Activated CD4-positive, alpha-beta memory T cell treated with anti-CD3 and anti-CD28 coated beads for 36 hours (primary cell): Measurements from ENCODE around the gene CABLES2. TPM values are rescaled to one million over a fixed set of nuclear protein-coding genes. Genes with fewer than 3 reads are reported as not detected.

ENCODE experiments used
- CTCF ChIA-PET: fragments of 350-600 bp; sonication (Branson Sonifier 250); formaldehyde crosslinking; loops from one replicate; lab custom pipeline; 2021; ENCODE audit warnings: antibody characterized with exemption, inconsistent platforms; lab: Charles Lee
- POLR2A ChIA-PET: fragments of 350-600 bp; sonication (Branson Sonifier 250); formaldehyde crosslinking; loops from one replicate; lab custom pipeline; 2021; ENCODE audit warnings: antibody characterized with exemption; lab: Charles Lee
- DNase-seq: peaks from one replicate; pipeline ENCODE4 v3.0.0-alpha.2; 2020
- H3K27ac Mint-ChIP-seq: one replicate; pipeline ENCODE4 v1.8.0; 2021; ENCODE audit warnings: mixed read lengths
- H3K27me3 Mint-ChIP-seq: one replicate; pipeline ENCODE4 v1.8.0; 2021; ENCODE audit warnings: mixed read lengths
- H3K36me3 Mint-ChIP-seq: one replicate; pipeline ENCODE4 v1.8.0; 2021; ENCODE audit warnings: mixed read lengths
- H3K4me1 Mint-ChIP-seq: one replicate; pipeline ENCODE4 v1.8.0; 2021; ENCODE audit warnings: low read depth, mixed read lengths
- H3K4me3 Mint-ChIP-seq: one replicate; pipeline ENCODE4 v1.8.0; 2021; ENCODE audit warnings: mild to moderate bottlenecking, mixed read lengths
- H3K9me3 Mint-ChIP-seq: one replicate; pipeline ENCODE4 v1.8.0; 2021; ENCODE audit warnings: mixed read lengths
- intact Hi-C: fragments of 100-400 bp; cut with micrococcal nuclease; formaldehyde crosslinking; loops from one replicate; pipeline ENCODE4 v1.15.1; 2023
- total RNA-seq, 2 experiments: library from RNA; stranded (reverse); gene quantifications; one replicate each; pipeline ENCODE4 v1.2.3, GENCODE V29; 2021

Gene CABLES2
- total RNA-seq, 2 experiments from 2014 or later: 7.8 to 8.2 TPM

GRCh38 chr20:62446888-62447869 lies 40.1 kb upstream of the CABLES2 start:
- Mint-ChIP-seq H3K36me3 (no peaks in the 10 kb centered on the region), H3K4me1 (no peaks in the 10 kb centered on the region), H3K27ac (no peak overlapping the region), H3K4me3 (no peak overlapping the region), H3K27me3 (peaks cover 3% of the 10 kb centered on the region), H3K9me3 (no peaks in the 10 kb centered on the region)
- intact Hi-C loops: no loop called here
- no peak for DNase-seq
- ChIA-PET POLR2A (no interaction called here), CTCF (interaction anchor here (0.6 kb wide), 1 partner anchor 424 kb away, joined by 4 read pairs; no protein-coding TSS in a partner anchor)

GRCh38 chr20:62446481-62446880 lies 39.4 kb upstream of the CABLES2 start:
- H3K36me3 Mint-ChIP-seq: no peaks in the 10 kb centered on the region
- no peak overlapping the region for H3K4me3 Mint-ChIP-seq
- no peak overlapping the region for H3K27ac Mint-ChIP-seq
- H3K9me3 Mint-ChIP-seq: no peaks in the 10 kb centered on the region
- ChIA-PET CTCF (no interaction called here), POLR2A (no interaction called here)
- intact Hi-C loops: no loop called here
- peaks cover 3% of the 10 kb centered on the region for H3K27me3 Mint-ChIP-seq
- H3K4me1 Mint-ChIP-seq: no peaks in the 10 kb centered on the region
- no peak for DNase-seq

GRCh38 chr20:62445553-62446340 lies 38.7 kb upstream of the CABLES2 start:
- POLR2A ChIA-PET: no interaction called here
- no peak overlapping the region for H3K4me3 Mint-ChIP-seq
- no peak overlapping the region for H3K27ac Mint-ChIP-seq
- intact Hi-C loops: no loop called here
- H3K36me3 Mint-ChIP-seq: no peaks in the 10 kb centered on the region
- H3K27me3 Mint-ChIP-seq: peaks cover 3% of the 10 kb centered on the region
- DNase-seq: no peak
- CTCF ChIA-PET: no interaction called here
- no peaks in the 10 kb centered on the region for H3K9me3 Mint-ChIP-seq
- no peaks in the 10 kb centered on the region for H3K4me1 Mint-ChIP-seq

- Mint-ChIP-seq H3K4me1 (no peaks in the 10 kb centered on the region), H3K4me3 (no peak overlapping the region), H3K36me3 (no peaks in the 10 kb centered on the region), H3K27ac (no peak overlapping the region), H3K27me3 (peaks cover 3% of the 10 kb centered on the region), H3K9me3 (no peaks in the 10 kb centered on the region)
- DNase-seq: no peak
- ChIA-PET POLR2A (no interaction called here), CTCF (no interaction called here)
- intact Hi-C loops: no loop called here
Observed at GRCh38 chr20:62444286-62444685, 37.2 kb upstream of the CABLES2 start.

GRCh38 chr20:62441987-62442539 lies 35.0 kb upstream of the CABLES2 start:
- intact Hi-C loops: no loop called here
- Mint-ChIP-seq H3K36me3 (no peaks in the 10 kb centered on the region), H3K27ac (no peak overlapping the region), H3K9me3 (no peaks in the 10 kb centered on the region), H3K4me3 (no peak overlapping the region), H3K27me3 (no peaks in the 10 kb centered on the region), H3K4me1 (no peaks in the 10 kb centered on the region)
- CTCF ChIA-PET: no interaction called here
- POLR2A ChIA-PET: no interaction called here
- no peak for DNase-seq

- no peak for DNase-seq
- Mint-ChIP-seq H3K27ac (no peak overlapping the region), H3K36me3 (no peaks in the 10 kb centered on the region), H3K4me3 (no peak overlapping the region), H3K27me3 (peaks cover 17% of the 10 kb centered on the region), H3K4me1 (no peaks in the 10 kb centered on the region), H3K9me3 (no peaks in the 10 kb centered on the region)
- ChIA-PET CTCF (no interaction called here), POLR2A (no interaction called here)
- intact Hi-C loops: no loop called here
Observed at GRCh38 chr20:62439218-62439617, 32.1 kb upstream of the CABLES2 start.

GRCh38 chr20:62437927-62438326 lies 30.8 kb upstream of the CABLES2 start:
- ChIA-PET CTCF (no interaction called here), POLR2A (no interaction called here)
- H3K27ac Mint-ChIP-seq: no peak overlapping the region
- H3K9me3 Mint-ChIP-seq: no peaks in the 10 kb centered on the region
- no peaks in the 10 kb centered on the region for H3K36me3 Mint-ChIP-seq
- DNase-seq: no peak
- H3K4me1 Mint-ChIP-seq: no peaks in the 10 kb centered on the region
- intact Hi-C loops: no loop called here
- no peak overlapping the region for H3K4me3 Mint-ChIP-seq
- H3K27me3 Mint-ChIP-seq: peaks cover 23% of the 10 kb centered on the region

GRCh38 chr20:62437496-62437895 lies 30.4 kb upstream of the CABLES2 start:
- intact Hi-C loops: no loop called here
- Mint-ChIP-seq H3K4me1 (no peaks in the 10 kb centered on the region), H3K4me3 (no peak overlapping the region), H3K27ac (no peak overlapping the region), H3K27me3 (peaks cover 23% of the 10 kb centered on the region), H3K36me3 (no peaks in the 10 kb centered on the region), H3K9me3 (no peaks in the 10 kb centered on the region)
- no peak for DNase-seq
- ChIA-PET CTCF (no interaction called here), POLR2A (no interaction called here)

- no peaks in the 10 kb centered on the region for H3K36me3 Mint-ChIP-seq
- no peaks in the 10 kb centered on the region for H3K4me1 Mint-ChIP-seq
- POLR2A ChIA-PET: no interaction called here
- H3K9me3 Mint-ChIP-seq: no peaks in the 10 kb centered on the region
- DNase-seq: no peak
- intact Hi-C loops: no loop called here
- CTCF ChIA-PET: no interaction called here
- no peak overlapping the region for H3K27ac Mint-ChIP-seq
- no peak overlapping the region for H3K4me3 Mint-ChIP-seq
- peaks cover 23% of the 10 kb centered on the region for H3K27me3 Mint-ChIP-seq
Observed at GRCh38 chr20:62436692-62437091, 29.6 kb upstream of the CABLES2 start.

GRCh38 chr20:62433658-62434497 lies 26.8 kb upstream of the CABLES2 start:
- ChIA-PET CTCF (no interaction called here), POLR2A (no interaction called here)
- DNase-seq: no peak
- H3K27ac Mint-ChIP-seq: no peak overlapping the region
- no peaks in the 10 kb centered on the region for H3K4me1 Mint-ChIP-seq
- no peaks in the 10 kb centered on the region for H3K36me3 Mint-ChIP-seq
- intact Hi-C loops: no loop called here
- H3K4me3 Mint-ChIP-seq: no peak overlapping the region
- H3K9me3 Mint-ChIP-seq: no peaks in the 10 kb centered on the region
- H3K27me3 Mint-ChIP-seq: peaks cover 26% of the 10 kb centered on the region

GRCh38 chr20:62430866-62431447 lies 23.9 kb upstream of the CABLES2 start:
- no peaks in the 10 kb centered on the region for H3K4me1 Mint-ChIP-seq
- intact Hi-C loops: no loop called here
- H3K36me3 Mint-ChIP-seq: no peaks in the 10 kb centered on the region
- ChIA-PET CTCF (no interaction called here), POLR2A (no interaction called here)
- H3K27me3 Mint-ChIP-seq: peaks cover 26% of the 10 kb centered on the region
- H3K9me3 Mint-ChIP-seq: no peaks in the 10 kb centered on the region
- no peak for DNase-seq
- no peak overlapping the region for H3K4me3 Mint-ChIP-seq
- no peak overlapping the region for H3K27ac Mint-ChIP-seq
